Osteoblast (primary cell): ENCODE results near the gene PKLR. TPM values are rescaled to one million over a fixed set of nuclear protein-coding genes. Genes with fewer than 3 reads are reported as not detected.

Experiments
- DNase-seq: peaks from one replicate; pipeline ENCODE4 v3.0.0; 2011; ENCODE audit warnings: low spot score, mixed read lengths; ENCODE audit not compliant: insufficient read length; ENCODE audit errors: missing footprints
- H2AFZ ChIP-seq: 2 replicates; pipeline ENCODE4 v1.6.0; 2011; ENCODE audit warnings: mild to moderate bottlenecking, low read length
- H3K27ac ChIP-seq: 2 replicates; pipeline ENCODE4 v1.5.1; 2011; ENCODE audit warnings: mild to moderate bottlenecking, low read depth, low read length, moderate library complexity
- H3K27me3 ChIP-seq: 2 replicates; pipeline ENCODE4 v1.6.0; 2012; ENCODE audit warnings: mild to moderate bottlenecking, control low read depth, inconsistent platforms, low read length, moderate library complexity; ENCODE audit not compliant: insufficient read depth
- H3K36me3 ChIP-seq: 2 replicates; pipeline ENCODE4 v1.5.1; 2011; ENCODE audit warnings: mild to moderate bottlenecking, low read length, control low read depth, moderate library complexity; ENCODE audit not compliant: insufficient read depth
- H3K4me1 ChIP-seq: 2 replicates; pipeline ENCODE4 v1.5.1; 2011; ENCODE audit warnings: mild to moderate bottlenecking, low read length, control low read depth, moderate library complexity; ENCODE audit not compliant: insufficient read depth
- H3K4me2 ChIP-seq: 2 replicates; pipeline ENCODE4 v1.6.0; 2011; ENCODE audit warnings: mild to moderate bottlenecking, low read length; ENCODE audit not compliant: insufficient read depth
- H3K4me3 ChIP-seq: fragments of 200-600 bp; sonication (generic); 3 replicates; pipeline ENCODE4 v1.5.1; 2012; ENCODE audit warnings: mild to moderate bottlenecking, low read length, inconsistent platforms; ENCODE audit not compliant: insufficient read depth
- H3K79me2 ChIP-seq: 2 replicates; pipeline ENCODE4 v1.6.0; 2012; ENCODE audit warnings: mild to moderate bottlenecking, low read length, control low read depth, inconsistent platforms; ENCODE audit not compliant: insufficient read depth
- H3K9me3 ChIP-seq: 2 replicates; pipeline ENCODE4 v1.5.1; 2011; ENCODE audit warnings: low read depth, low read length, control low read depth
- H4K20me1 ChIP-seq: 2 replicates; pipeline ENCODE4 v1.6.0; 2012; ENCODE audit warnings: mild to moderate bottlenecking, low read length, control low read depth; ENCODE audit not compliant: insufficient read depth
- total RNA-seq: library from RNA; depleted of rRNA; stranded (reverse); fragments of >200 nt; gene quantifications from 2 replicates; pipeline ENCODE4 v1.2.3, GENCODE V29; 2012
- TF ChIP-seq, protein P1 (sequence below): IDR thresholded peaks from 2 replicates; pipeline ENCODE4 v1.5.1; 2011; ENCODE audit warnings: mild to moderate bottlenecking, low read depth, low read length, moderate library complexity; ENCODE audit errors: extremely low read depth

PKLR gene
- total RNA-seq, 1 donor = not detected

DNA sequence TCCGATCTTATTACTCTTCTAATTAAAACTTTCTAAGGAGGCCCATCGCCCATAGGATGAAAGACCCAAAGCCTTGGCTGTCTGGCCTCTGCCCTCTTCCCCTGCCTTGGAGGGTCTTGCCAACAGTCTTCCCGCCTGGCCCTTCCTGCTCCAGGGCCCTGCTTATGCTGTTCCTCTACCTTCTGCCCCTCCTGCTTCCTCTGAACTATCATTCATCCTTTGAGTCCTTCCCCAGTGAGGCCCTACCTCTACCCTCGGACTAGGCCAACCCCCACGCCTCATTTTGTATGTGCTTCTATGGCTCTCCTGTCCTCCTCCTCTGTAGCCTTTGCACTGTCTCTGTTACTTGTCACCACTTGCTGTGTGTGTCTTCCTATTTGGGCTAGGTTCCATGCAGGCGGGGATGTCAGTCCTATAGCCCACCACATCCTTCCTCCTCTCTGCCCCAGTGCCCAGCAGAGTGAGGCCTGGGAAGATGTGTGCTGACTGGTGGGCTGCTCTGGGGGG lies 24.8 kb upstream of the PKLR start:
- DNase-seq = peak; percentile 47
- H3K79me2 ChIP-seq = peaks cover 37% of the 10 kb centered on the region
- H3K27ac ChIP-seq = no peak overlapping the region
- H4K20me1 ChIP-seq = peaks cover 27% of the 10 kb centered on the region
- H3K4me2 ChIP-seq = no peak overlapping the region
- H2AFZ ChIP-seq = no peak overlapping the region
- no peak overlapping the region for H3K4me3 ChIP-seq
- peaks cover 29% of the 10 kb centered on the region for H3K36me3 ChIP-seq
- H3K27me3 ChIP-seq = no peaks in the 10 kb centered on the region
- TF ChIP-seq, protein P1, sequence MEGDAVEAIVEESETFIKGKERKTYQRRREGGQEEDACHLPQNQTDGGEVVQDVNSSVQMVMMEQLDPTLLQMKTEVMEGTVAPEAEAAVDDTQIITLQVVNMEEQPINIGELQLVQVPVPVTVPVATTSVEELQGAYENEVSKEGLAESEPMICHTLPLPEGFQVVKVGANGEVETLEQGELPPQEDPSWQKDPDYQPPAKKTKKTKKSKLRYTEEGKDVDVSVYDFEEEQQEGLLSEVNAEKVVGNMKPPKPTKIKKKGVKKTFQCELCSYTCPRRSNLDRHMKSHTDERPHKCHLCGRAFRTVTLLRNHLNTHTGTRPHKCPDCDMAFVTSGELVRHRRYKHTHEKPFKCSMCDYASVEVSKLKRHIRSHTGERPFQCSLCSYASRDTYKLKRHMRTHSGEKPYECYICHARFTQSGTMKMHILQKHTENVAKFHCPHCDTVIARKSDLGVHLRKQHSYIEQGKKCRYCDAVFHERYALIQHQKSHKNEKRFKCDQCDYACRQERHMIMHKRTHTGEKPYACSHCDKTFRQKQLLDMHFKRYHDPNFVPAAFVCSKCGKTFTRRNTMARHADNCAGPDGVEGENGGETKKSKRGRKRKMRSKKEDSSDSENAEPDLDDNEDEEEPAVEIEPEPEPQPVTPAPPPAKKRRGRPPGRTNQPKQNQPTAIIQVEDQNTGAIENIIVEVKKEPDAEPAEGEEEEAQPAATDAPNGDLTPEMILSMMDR = no peak
- H3K4me1 ChIP-seq = peaks cover 19% of the 10 kb centered on the region
- no peaks in the 10 kb centered on the region for H3K9me3 ChIP-seq

DNA sequence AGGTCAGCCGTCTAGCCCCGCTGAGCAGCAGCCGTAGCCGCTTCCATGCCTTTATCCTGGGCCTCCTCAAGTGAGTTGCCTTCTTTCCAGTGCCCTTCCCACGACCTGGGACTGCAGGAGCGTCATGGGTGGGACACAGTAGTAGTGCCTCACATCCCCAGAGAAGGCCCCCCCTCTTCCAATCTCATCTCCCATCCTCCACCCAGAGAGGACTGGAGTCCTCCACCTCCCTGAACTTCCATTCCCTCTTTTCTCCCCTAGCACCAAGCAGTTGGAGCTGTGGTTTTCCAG lies 24.3 kb upstream of the PKLR start:
- Histone ChIP-seq H3K36me3 (peaks cover 24% of the 10 kb centered on the region), H2AFZ (no peak overlapping the region), H3K27me3 (no peaks in the 10 kb centered on the region), H3K4me1 (peaks cover 20% of the 10 kb centered on the region), H3K9me3 (no peaks in the 10 kb centered on the region), H3K4me2 (peak overlapping the region; percentile 99), H3K4me3 (peak overlapping the region; percentile 86), H3K79me2 (peaks cover 35% of the 10 kb centered on the region), H4K20me1 (peaks cover 24% of the 10 kb centered on the region), H3K27ac (peak overlapping the region; percentile 32)
- TF ChIP-seq, protein P1 = no peak
- peak; percentile 74 for DNase-seq

DNA sequence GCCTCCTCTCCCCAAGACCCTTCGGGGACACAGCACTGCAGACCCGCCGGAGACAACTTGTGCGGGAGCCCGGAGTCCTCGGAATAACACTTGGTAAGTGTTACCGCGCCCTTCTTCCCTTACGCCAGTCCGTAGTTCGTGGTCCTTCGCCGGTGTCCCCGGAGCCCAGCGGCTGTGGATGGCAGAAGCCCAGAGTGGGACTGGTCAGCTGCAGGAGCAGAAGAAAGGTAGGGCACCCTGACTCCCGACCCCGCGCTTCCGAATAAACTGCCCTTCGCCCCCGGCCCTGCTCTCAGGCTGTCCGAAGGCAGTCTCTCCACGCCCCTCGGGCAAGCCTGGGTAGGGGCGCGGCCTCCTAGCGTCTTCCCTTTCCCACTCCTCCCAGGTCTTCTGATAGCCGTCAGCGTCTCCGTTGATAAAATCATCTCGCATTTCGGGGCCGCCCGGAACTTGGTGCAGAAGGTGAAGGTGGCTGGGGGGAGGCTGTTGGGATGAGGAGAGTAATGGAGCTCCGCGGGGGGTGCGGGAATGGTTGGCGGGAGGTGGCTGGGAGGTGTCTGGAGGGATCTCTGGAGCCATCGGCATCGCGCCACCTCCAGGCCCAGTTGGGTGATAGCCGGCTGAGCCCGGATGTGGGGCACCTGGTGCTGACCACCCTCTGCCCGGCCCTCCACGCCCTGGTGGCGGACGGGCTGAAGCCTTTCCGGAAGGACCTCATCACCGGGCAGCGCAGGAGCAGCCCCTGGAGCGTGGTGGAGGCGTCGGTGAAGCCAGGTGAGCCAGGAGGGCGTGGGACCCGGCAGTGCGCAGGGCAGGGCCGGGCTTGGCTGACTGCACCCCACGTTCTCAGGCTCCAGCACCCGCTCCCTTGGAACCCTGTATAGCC lies 23.7 kb upstream of the PKLR start:
- DNase-seq = peak; percentile 93
- peaks cover 21% of the 10 kb centered on the region for H3K36me3 ChIP-seq
- no peaks in the 10 kb centered on the region for H3K27me3 ChIP-seq
- peaks cover 27% of the 10 kb centered on the region for H4K20me1 ChIP-seq
- peak overlapping the region; percentile 86 for H3K4me3 ChIP-seq
- no peaks in the 10 kb centered on the region for H3K9me3 ChIP-seq
- H3K4me2 ChIP-seq = peak overlapping the region; percentile 99
- TF ChIP-seq, protein P1 = peak; percentile 53
- peaks cover 26% of the 10 kb centered on the region for H3K4me1 ChIP-seq
- H2AFZ ChIP-seq = peak overlapping the region; percentile 70
- peaks cover 35% of the 10 kb centered on the region for H3K79me2 ChIP-seq
- H3K27ac ChIP-seq = peak overlapping the region; percentile 70

DNA sequence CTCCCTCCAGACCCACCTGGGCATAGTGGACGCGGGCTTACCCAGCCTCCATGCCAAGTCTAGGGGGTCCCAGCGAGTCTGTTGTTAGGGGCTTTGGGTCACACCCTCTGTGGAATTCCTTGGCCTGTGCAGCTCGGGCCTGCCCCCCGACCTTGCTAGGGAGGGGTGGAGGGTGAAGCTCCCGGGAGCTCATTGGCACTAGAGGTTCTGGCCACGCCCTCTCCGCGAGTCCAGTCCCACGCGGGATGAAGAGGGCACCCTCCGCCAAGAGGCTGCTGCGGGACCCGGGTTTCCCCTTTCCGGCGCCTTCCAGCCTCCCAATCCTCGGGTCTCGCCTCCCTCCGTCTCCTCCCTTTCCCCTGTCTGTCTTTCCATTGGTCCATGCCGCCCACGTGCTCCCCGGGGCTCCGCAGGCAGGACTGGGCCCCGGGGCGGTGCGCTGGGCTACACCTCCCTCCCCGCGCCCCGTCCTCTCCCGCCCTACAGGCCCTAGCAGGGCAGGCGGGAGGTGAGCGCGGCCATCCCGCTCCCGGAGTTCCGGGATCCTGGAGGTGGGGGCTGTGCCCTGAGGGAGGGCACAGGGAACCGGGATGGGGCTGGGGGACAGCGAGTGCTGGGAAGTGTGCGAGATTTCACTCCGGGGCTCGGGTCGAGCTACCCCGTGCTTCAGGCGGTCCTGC lies 22.9 kb upstream of the PKLR start:
- peak overlapping the region; percentile 86 for H2AFZ ChIP-seq
- TF ChIP-seq, protein P1 = no peak

More for the DNA sequence above, 22.9 kb upstream of the PKLR start:
- Histone ChIP-seq H3K4me2 (peak overlapping the region; percentile 99), H3K27me3 (no peaks in the 10 kb centered on the region), H3K36me3 (peaks cover 19% of the 10 kb centered on the region), H3K9me3 (no peaks in the 10 kb centered on the region), H3K4me1 (peaks cover 27% of the 10 kb centered on the region), H4K20me1 (peaks cover 27% of the 10 kb centered on the region), H3K4me3 (peak overlapping the region; percentile 86), H3K79me2 (peaks cover 35% of the 10 kb centered on the region), H3K27ac (peak overlapping the region; percentile 70)
- peak; percentile 100 for DNase-seq
